ENCODE results near the gene CADM3.

CADM3 gene, protein sequence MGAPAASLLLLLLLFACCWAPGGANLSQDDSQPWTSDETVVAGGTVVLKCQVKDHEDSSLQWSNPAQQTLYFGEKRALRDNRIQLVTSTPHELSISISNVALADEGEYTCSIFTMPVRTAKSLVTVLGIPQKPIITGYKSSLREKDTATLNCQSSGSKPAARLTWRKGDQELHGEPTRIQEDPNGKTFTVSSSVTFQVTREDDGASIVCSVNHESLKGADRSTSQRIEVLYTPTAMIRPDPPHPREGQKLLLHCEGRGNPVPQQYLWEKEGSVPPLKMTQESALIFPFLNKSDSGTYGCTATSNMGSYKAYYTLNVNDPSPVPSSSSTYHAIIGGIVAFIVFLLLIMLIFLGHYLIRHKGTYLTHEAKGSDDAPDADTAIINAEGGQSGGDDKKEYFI

DNA sequence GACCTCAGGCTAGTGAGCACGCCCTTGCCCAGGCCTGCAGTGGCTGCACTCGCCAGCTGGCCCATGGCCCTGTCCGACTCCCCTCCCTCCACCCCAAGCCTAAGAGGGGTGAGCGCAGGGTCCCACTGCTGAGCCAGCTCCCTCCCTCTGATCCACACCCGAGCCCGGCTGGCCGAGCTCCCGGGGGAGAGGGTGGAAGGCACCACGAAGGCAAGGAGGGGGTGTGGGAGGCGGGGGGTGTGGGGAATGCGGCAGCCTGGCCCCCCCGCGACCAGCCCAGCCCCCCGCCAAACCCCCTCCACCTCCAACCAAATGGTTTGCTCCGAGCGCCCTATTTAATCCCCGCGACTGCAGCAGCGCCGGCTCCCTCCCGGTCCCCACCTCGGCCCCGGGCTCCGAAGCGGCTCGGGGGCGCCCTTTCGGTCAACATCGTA, at the start of gene CADM3:
CADM3 (plus strand) TSS at position 362 of the 434 bp plus-strand sequence. CDS start 151 bp downstream, outside the sequence.
- no peak for DNase-seq (ENCODE audit: low spot score)

DNA sequence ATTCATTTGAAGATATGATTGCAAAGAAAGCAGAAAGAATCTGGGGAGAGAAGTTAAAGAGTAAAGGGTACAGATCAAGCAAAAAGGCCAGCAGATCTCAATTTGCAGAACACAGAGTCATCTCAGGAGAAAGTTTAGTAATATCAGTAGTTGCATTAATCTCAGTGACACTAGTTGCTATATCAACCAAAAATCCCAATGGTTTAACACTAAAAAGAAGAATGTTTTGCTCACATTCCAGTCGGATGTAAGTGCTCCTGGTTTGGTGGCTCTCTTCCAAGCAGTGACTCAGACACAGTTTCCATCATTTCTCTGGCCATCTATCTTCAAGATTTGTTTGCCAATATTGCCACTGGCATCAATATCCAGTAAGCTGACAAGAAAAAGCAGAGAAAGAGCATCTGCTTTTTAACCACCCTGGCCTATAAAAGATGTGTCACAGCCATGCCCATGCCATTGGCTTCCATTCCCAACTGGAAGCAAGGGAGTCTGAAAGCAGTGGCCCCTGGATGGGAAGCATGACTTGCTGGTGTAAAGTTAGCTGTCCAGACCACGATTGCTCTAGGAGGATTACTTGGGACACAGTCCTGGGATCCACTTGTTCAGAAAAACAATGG, 49.3 kb upstream of the CADM3 start:
- no peak for DNase-seq (ENCODE audit: low spot score)

- no peak for DNase-seq (ENCODE audit: low spot score)
These were observed 47.8 kb upstream of the CADM3 start for GRCh38 chr1:159123587-159123986.

DNA sequence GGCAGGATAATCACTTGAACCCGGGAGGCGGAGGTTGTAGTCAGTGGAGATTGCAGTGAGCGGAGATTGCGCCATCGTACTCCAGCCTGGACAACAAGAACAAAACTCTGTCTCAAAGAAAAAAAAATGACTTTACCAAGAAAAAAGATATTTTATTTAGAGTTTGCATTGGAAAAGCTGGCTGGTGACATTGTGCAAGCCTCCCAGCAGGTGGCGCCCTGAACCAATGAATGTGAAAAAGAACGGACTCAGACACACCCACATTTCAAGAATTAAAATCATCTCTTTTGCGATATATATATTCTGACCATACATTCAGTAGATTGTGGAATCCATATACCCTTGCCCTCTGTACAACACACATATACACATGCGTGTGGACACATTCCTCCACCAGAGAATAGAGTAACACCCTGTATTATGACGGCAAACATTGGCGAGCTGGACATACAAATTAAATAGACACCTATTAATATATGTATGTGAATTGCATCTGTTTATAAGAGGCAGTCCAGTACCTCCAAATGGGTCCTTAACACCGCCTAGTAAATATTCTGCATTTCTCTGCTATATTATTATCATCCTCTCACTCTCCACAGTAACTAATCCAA, 39.0 kb upstream of the CADM3 start:
- DNase-seq (ENCODE audit: low spot score) = peak; percentile 95

- no peak for DNase-seq (ENCODE audit: low spot score)
These were observed 30.9 kb upstream of the CADM3 start for GRCh38 chr1:159140474-159140873.

GRCh38 chr1:159141584-159142390, 29.6 kb upstream of the CADM3 start:
- peak; percentile 64 for DNase-seq (ENCODE audit: low spot score)

DNA sequence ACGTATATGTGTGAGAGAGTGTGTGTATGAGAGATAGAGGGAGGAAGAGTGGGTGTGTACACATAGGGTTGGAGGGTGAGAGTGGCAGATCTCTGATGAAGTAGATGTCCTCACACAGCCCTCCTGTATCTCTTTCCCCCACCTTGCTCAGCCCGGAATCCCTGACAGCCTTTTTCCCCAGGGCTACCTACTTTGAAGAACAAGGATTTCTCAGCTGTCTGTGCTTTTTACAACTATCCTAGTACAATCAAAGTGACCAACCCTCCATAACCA, 29.1 kb upstream of the CADM3 start:
- no peak for DNase-seq (ENCODE audit: low spot score)

GRCh38 chr1:159142726-159143510, 28.5 kb upstream of the CADM3 start:
- DNase-seq (ENCODE audit: low spot score) = no peak

DNA sequence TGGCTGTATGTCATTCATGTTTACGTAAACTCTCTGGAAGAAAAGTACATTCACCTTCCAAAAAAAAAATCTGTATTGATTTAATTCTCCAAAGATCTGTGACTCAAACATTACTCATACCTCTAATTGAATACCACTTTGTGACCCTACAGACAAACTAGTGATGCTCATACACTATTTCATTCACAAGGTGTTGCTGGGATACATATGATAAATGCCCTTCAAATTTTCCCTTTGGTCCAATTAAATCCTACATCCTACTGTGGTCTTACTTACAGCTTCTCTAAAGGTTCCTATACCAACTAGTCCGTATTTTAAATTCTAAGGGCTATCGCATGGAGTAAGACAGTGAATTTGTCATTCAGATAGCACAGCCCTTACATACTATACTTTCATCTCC, 26.8 kb upstream of the CADM3 start:
- DNase-seq (ENCODE audit: low spot score) = peak; percentile 91

DNA sequence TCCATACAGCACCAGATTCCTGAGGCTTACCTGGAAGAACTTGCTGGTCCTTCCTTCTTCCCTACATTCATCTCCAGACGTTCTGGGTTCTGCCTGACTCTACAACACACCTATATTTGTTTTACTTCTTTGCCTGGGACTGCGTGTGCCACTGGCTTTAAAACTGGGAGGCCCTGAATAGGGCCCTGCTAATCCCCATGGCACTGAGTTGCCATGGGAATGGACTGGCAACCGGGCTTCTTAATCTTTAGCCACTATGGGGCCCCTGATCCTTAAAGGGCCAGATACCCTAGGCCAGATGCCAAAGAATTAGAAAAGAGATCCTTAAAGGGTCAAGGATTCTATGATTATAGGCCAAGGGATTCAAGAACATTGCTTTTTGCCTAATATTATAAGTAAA, 24.4 kb upstream of the CADM3 start:
- DNase-seq (ENCODE audit: low spot score) = no peak

- DNase-seq (ENCODE audit: low spot score) = no peak
These were observed 19.4 kb upstream of the CADM3 start for GRCh38 chr1:159152031-159152430.

GRCh38 chr1:159161001-159161718, 10.3 kb upstream of the CADM3 start:
- DNase-seq (ENCODE audit: low spot score) = peak; percentile 88

DNA sequence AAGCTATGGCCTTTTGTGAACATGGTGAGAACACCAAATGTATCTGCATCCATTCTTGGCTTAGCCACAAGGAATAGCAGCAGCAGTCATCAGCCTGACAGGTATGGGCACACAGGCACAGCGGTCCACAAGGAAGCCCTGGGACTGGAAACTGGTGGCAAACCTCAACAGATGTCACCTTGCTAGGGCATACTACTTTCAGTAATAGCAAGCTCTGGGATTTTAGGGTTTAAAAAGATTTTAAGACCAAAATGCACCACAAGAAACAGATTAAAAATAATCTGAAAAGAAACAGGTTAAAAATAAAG, 9.7 kb upstream of the CADM3 start:
- no peak for DNase-seq (ENCODE audit: low spot score)

DNA sequence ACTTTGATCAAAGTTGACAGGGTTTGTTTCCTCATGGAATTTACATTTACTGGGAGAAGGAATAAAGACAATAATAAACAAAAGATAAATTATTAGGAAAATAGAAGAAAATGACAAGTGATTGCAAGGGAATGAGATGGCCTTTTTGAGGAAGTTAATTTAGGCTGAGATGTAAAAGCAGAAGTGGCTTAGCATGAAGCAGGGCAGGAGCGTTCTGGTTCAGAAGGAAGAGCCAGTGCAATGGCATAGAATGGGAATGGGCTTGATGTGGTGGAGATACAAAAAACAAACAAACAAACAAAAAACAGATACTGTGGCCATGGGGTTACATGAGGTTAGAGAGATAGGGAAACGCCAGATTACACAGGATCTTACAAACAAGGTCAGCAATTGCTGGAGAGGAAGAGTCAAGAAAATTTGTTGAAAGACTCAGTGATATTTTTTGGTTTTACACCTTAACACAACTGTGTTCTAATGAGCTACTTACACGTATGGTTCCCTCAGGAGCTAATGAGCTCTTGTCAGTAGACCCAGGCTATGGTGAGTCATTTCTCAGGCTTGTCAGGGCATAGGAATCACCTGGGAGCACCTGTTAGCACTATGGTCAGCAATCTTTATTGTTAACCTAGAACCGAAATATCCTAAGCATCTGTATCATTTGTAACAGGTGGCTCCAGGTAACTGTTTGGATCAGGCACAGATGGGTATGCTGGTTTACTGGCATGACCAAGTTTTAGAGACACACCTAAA, 8.7 kb upstream of the CADM3 start:
- DNase-seq (ENCODE audit: low spot score) = no peak

GRCh38 chr1:159163614-159164228, 7.7 kb upstream of the CADM3 start:
- DNase-seq (ENCODE audit: low spot score) = no peak

- no peak for DNase-seq (ENCODE audit: low spot score)
These were observed 3.4 kb upstream of the CADM3 start for GRCh38 chr1:159168043-159168442.

- peak; percentile 18 for DNase-seq (ENCODE audit: low spot score)
These were observed 776 bp upstream of the CADM3 start for GRCh38 chr1:159170639-159171038.

GRCh38 chr1:159171688-159172501, 480 bp downstream of the CADM3 start:
- DNase-seq (ENCODE audit: low spot score) = no peak

- no peak for DNase-seq (ENCODE audit: low spot score)
These were observed 1.3 kb downstream of the CADM3 start for GRCh38 chr1:159172614-159173291.

Data from COLO829 (cell line).